OCI-LY1 (cell line): ENCODE data around the gene C3orf18.

ENCODE experiments used
- EZH2 ChIP-seq: fragments of 200-600 bp; sonication (generic), shearing (Covaris generic); IDR thresholded peaks from 2 replicates; pipeline ENCODE4 v1.8.0; 2017; ENCODE audit warnings: borderline replicate concordance, mixed run types, mild to moderate bottlenecking, antibody characterized with exemption, low read length, moderate library complexity, mixed read lengths
- TF ChIP-seq, protein P1 (sequence below): fragments of 200-600 bp; sonication (generic), shearing (Covaris generic); IDR thresholded peaks from 2 replicates; pipeline ENCODE4 v1.5.1; 2017; ENCODE audit warnings: mild to moderate bottlenecking, antibody characterized with exemption, low read length, moderate library complexity, mixed read lengths

DNA sequence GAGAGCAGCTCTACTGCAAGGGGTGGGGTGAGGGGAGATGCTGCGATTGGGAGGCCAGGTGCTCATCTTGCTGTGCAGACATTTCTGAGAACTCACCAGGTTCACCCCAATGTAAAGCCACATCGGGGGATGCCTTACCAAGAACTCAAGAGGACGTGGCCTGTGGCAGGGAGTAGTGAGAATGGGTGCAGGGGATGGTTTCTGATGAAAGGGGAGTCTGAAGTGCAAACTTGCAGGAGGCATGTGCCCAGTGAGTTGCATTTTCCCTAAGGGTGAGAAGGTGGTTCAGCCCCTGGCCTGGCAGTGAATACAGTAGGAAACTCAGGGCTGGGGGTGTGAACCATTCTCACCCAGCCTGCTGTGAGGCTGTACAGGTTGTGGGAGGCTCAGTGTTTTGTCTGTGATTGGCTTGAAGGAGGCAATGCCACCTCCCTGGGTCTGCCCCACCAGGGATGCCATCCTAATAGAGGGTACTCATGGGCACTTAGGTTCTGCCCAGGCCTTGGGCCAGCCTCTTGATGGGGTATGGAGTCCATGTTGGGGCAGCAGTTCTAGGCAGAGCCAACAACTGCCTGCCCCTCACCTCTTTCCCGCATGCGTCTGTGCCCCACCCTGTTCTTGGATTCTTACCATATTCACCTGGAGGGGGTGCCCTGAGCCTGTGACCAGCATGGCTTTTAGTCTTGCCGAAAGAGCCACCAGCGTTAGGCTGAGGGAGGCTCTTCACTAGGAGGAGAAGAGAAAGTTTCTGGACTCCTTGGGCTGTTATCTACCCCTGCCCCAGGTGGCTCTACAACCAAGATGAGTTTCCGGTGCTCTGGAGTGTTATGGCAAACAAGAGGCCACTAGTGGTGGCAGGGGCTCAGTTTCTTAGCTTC lies 6.3 kb upstream of the C3orf18 start:
- no peak for TF ChIP-seq EZH2
- TF ChIP-seq, protein P1, sequence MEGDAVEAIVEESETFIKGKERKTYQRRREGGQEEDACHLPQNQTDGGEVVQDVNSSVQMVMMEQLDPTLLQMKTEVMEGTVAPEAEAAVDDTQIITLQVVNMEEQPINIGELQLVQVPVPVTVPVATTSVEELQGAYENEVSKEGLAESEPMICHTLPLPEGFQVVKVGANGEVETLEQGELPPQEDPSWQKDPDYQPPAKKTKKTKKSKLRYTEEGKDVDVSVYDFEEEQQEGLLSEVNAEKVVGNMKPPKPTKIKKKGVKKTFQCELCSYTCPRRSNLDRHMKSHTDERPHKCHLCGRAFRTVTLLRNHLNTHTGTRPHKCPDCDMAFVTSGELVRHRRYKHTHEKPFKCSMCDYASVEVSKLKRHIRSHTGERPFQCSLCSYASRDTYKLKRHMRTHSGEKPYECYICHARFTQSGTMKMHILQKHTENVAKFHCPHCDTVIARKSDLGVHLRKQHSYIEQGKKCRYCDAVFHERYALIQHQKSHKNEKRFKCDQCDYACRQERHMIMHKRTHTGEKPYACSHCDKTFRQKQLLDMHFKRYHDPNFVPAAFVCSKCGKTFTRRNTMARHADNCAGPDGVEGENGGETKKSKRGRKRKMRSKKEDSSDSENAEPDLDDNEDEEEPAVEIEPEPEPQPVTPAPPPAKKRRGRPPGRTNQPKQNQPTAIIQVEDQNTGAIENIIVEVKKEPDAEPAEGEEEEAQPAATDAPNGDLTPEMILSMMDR = no peak
